HG02970 (cell line): ENCODE data around the gene PARD6B.
"Not testable (repeated sequence)": the region's sequence is repeated elsewhere in the genome, so short reads cannot be mapped to it uniquely, and the experiment has no call there.

ENCODE experiments used
- ATAC-seq: cut with Tn5 transposase; IDR thresholded peaks from one replicate; pipeline ENCODE4 v1.9.1; 2021; ENCODE audit warnings: mild to moderate bottlenecking, moderate library complexity, moderate number of reproducible peaks; ENCODE audit not compliant: unreplicated experiment, low FRiP score

PARD6B gene, protein sequence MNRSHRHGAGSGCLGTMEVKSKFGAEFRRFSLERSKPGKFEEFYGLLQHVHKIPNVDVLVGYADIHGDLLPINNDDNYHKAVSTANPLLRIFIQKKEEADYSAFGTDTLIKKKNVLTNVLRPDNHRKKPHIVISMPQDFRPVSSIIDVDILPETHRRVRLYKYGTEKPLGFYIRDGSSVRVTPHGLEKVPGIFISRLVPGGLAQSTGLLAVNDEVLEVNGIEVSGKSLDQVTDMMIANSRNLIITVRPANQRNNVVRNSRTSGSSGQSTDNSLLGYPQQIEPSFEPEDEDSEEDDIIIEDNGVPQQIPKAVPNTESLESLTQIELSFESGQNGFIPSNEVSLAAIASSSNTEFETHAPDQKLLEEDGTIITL

GRCh38 chr20:50731055-50731929 is at the start of gene PARD6B:
Gene PARD6B (plus strand): TSS chr20:50731580. CDS start chr20:50731787, 207 bp downstream.
- ATAC-seq, result peak; percentile 95

GRCh38 chr20:50682065-50682464 is 49.3 kb upstream of the PARD6B start:
- no peak for ATAC-seq

DNA sequence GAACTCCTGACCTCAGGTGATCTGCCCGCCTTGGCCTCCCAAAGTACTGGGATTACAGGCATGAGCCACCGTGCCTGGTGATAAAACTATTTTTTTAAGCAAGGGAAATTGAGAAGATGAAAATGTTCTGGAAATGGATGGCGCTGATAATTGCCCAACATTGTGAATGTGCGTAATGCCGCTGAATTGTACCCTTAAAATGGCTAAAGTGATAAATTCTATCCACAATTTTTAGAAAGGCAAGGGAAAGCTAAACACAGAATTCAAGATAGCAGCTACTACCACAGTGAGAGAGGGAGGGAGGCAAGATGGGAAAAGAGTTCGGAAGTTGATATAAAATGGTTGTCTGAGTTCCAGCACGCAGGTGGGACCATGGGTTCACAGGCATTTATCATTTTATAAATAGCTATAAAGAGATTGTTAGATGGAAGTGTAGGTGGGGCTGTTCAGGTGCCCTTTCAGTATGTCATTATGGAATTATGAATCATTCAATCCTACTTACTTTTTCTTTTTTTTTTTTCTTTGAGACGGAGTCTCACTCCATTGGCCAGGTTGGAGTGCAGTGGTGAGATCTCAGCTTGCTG is 48.3 kb upstream of the PARD6B start:
- ATAC-seq, result no peak

DNA sequence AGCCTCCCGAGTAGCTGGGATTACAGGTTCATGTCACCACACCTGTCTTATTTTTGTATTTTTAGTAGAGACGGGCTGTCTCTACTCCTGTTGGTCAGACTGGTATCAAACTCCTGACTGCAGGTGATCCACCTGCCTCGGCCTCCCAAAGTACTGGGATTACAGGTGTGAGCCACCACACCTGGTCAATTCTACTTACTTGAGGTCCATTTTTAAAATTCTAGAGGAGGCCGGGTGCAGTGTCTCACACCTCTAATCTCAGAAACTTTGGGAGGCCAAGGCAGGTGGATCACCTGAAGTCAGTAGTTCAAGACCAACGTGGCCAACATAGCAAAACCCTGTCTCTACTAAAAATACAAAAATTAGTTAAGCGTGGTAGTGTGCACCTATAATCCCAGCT is 47.8 kb upstream of the PARD6B start:
- no peak for ATAC-seq

DNA sequence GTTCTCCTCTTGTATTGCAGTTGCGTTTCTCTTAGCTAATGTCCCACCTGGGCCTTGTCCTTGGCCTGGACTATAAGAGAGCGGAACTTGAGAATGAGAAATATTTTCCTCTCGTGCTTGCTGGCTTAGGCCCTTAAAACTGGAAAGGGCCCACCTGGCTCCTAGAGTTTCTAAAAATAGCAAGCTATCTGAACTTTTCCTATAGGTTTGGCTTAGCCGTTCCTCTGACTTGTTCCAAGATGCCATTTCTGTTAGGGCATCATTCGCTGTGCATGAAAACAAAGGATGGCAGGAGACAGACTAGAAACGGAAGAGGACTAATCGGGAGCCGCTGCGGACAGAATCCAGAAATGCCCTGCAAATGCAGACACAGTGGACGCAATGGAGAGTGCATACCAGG is 44.6 kb upstream of the PARD6B start:
- no peak for ATAC-seq

GRCh38 chr20:50688256-50688975 is 43.0 kb upstream of the PARD6B start:
- no peak for ATAC-seq

- no peak for ATAC-seq
Observed at GRCh38 chr20:50689864-50690649, 41.3 kb upstream of the PARD6B start.

GRCh38 chr20:50690650-50691572 is 40.5 kb upstream of the PARD6B start, which contains the start of gene RIPOR3:
Gene RIPOR3 (minus strand): TSS chr20:50691542. CDS start chr20:50691128, 414 bp downstream.
- ATAC-seq, result no peak

GRCh38 chr20:50691573-50692551 is 39.5 kb upstream of the PARD6B start:
- no peak for ATAC-seq

- ATAC-seq, result no peak
Observed at GRCh38 chr20:50692552-50692933, 38.8 kb upstream of the PARD6B start.

- ATAC-seq, result no peak
Observed at GRCh38 chr20:50693001-50693400, 38.4 kb upstream of the PARD6B start.

DNA sequence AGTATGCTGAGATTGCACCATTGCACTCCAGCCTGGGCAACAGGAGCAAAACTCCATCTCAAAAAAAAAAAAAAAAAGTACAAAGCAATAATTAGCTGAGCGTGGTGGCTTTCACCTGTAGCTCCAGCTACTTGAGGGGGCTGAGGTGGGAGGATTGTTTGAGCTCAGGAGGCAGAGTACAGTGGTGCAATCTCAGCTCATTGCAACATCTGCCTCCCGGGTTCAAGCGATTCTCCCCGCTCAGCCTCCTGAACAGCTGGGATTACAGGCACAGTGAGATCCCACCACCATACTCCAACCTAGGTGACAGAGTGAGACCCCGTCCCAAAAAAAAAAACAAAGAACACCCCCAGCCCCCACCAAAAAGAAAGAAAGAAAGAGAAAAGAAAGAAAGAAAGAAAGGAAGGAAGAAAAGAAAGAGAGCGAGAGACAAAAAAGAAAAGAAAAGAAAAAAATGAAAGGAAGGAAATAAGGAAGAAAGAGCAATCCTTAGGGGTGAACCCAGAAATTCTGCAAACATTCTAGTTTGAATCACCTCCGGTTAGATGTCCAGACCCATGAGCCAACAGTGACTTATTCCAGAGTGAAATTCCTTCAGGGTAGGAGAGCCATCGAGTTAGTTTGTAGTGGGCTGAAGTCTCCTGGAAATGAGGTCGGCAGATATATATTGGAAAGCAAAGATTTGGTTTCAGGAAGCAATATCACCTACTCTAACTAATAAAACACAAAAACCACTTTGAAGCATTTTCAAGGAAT is 36.8 kb upstream of the PARD6B start:
- no peak for ATAC-seq

GRCh38 chr20:50695135-50695872 is 36.1 kb upstream of the PARD6B start:
- no peak for ATAC-seq

- ATAC-seq, result not testable (repeated sequence)
Observed at GRCh38 chr20:50698255-50698654, 33.1 kb upstream of the PARD6B start.

- no peak for ATAC-seq
Observed at GRCh38 chr20:50699688-50700087, 31.7 kb upstream of the PARD6B start.
